Stimulated activated CD8-positive, alpha-beta memory T cell treated with anti-CD3 and anti-CD28 coated beads, Interleukin-12 subunit alpha, Interleukin-12 subunit beta, amount 100 ng/mL, for 1 hour (primary cell): Measurements from ENCODE around the gene C19orf81.

ENCODE experiments used
- DNase-seq: peaks from one replicate; pipeline ENCODE4 v3.0.0-alpha.2; 2020; ENCODE audit warnings: low read depth

Gene C19orf81

GRCh38 chr19:50659318-50660087 lies 10.3 kb downstream of the C19orf81 start:
- DNase-seq, result no peak

- no peak for DNase-seq
Observed at GRCh38 chr19:50660088-50660366, 10.8 kb downstream of the C19orf81 start.

- DNase-seq, result no peak
Observed at GRCh38 chr19:50661023-50661422, 11.8 kb downstream of the C19orf81 start.

GRCh38 chr19:50661766-50662650 lies 12.8 kb downstream of the C19orf81 start:
- DNase-seq, result no peak

- no peak for DNase-seq
Observed at GRCh38 chr19:50662651-50663481, 13.6 kb downstream of the C19orf81 start.

- no peak for DNase-seq
Observed at GRCh38 chr19:50663482-50663790, 14.2 kb downstream of the C19orf81 start.

GRCh38 chr19:50664204-50664603 lies 15.0 kb downstream of the C19orf81 start:
- DNase-seq, result no peak

- DNase-seq, result no peak
Observed at GRCh38 chr19:50666346-50667176, 17.3 kb downstream of the C19orf81 start.

- no peak for DNase-seq
Observed at GRCh38 chr19:50667177-50667758, 18.0 kb downstream of the C19orf81 start.

- no peak for DNase-seq
Observed at GRCh38 chr19:50667759-50668231, 18.6 kb downstream of the C19orf81 start.

- DNase-seq, result no peak
Observed at GRCh38 chr19:50668416-50668815, 19.2 kb downstream of the C19orf81 start.

GRCh38 chr19:50668879-50669278 lies 19.6 kb downstream of the C19orf81 start:
- no peak for DNase-seq

- DNase-seq, result peak; percentile 8
Observed at GRCh38 chr19:50669302-50670101, 20.3 kb downstream of the C19orf81 start.

- DNase-seq, result no peak
Observed at GRCh38 chr19:50670102-50670380, 20.8 kb downstream of the C19orf81 start.

GRCh38 chr19:50673118-50673517 lies 23.9 kb downstream of the C19orf81 start:
- no peak for DNase-seq

- DNase-seq, result no peak
Observed at GRCh38 chr19:50676625-50677197, 27.5 kb downstream of the C19orf81 start.

- no peak for DNase-seq
Observed at GRCh38 chr19:50677636-50678035, 28.4 kb downstream of the C19orf81 start.

GRCh38 chr19:50678323-50678722 lies 29.1 kb downstream of the C19orf81 start:
- DNase-seq, result no peak

- peak; percentile 48 for DNase-seq
Observed at GRCh38 chr19:50679177-50680125, 30.2 kb downstream of the C19orf81 start.
